GM12865 (cell line): Measurements from ENCODE around the gene IPO11.
A peak's percentile ranks its signal among the peaks of the same experiment; 100 is the strongest.
"Not testable (repeated sequence)": the region's sequence is repeated elsewhere in the genome, so short reads cannot be mapped to it uniquely, and the experiment has no call there.

Experiments used
- DNase-seq: peaks from one replicate; pipeline ENCODE4 v3.0.0; 2010; ENCODE audit warnings: low read depth
- H3K4me3 ChIP-seq: 2 replicates; pipeline ENCODE4 v1.5.1; 2011; ENCODE audit warnings: mild to moderate bottlenecking, low read depth, low read length, control low read depth
- CTCF ChIP-seq: IDR thresholded peaks from 2 replicates; pipeline ENCODE4 v1.5.1; 2011; ENCODE audit warnings: low read length, control low read depth, low read depth, inconsistent platforms; ENCODE audit not compliant: insufficient read depth; ENCODE audit errors: missing control alignments

IPO11 gene

GRCh38 chr5:62506659-62507460, 94.3 kb downstream of the IPO11 start:
- TF ChIP-seq CTCF: no peak
- no peak overlapping the region for H3K4me3 ChIP-seq
- no peak for DNase-seq

- H3K4me3 ChIP-seq: not testable (repeated sequence)
Measured at GRCh38 chr5:62508760-62509159, 96.2 kb downstream of the IPO11 start.

GRCh38 chr5:62509806-62510205, 97.2 kb downstream of the IPO11 start:
- DNase-seq: no peak
- no peak for TF ChIP-seq CTCF
- no peak overlapping the region for H3K4me3 ChIP-seq

More at GRCh38 chr5:62508760-62509159, 96.2 kb downstream of the IPO11 start:
- DNase-seq: not testable (repeated sequence)

- not testable (repeated sequence) for DNase-seq, H3K4me3 ChIP-seq
Measured at GRCh38 chr5:62513085-62513484, 100.5 kb downstream of the IPO11 start.

- TF ChIP-seq CTCF: no peak
Measured at GRCh38 chr5:62514510-62515119, 102.1 kb downstream of the IPO11 start.

GRCh38 chr5:62520812-62521211, 108.2 kb downstream of the IPO11 start:
- not testable (repeated sequence) for H3K4me3 ChIP-seq, DNase-seq

More at GRCh38 chr5:62514510-62515119, 102.1 kb downstream of the IPO11 start:
- no peak for DNase-seq
- no peak overlapping the region for H3K4me3 ChIP-seq

- no peak overlapping the region for H3K4me3 ChIP-seq
- peak; percentile 22 for DNase-seq
Measured at GRCh38 chr5:62521319-62521718, 108.8 kb downstream of the IPO11 start.

GRCh38 chr5:62522811-62523210, 110.2 kb downstream of the IPO11 start:
- H3K4me3 ChIP-seq: no peak overlapping the region
- DNase-seq: no peak
- no peak for TF ChIP-seq CTCF

More at GRCh38 chr5:62521319-62521718, 108.8 kb downstream of the IPO11 start:
- no peak for TF ChIP-seq CTCF
